ENCODE data around the gene HSPA8.

DNA sequence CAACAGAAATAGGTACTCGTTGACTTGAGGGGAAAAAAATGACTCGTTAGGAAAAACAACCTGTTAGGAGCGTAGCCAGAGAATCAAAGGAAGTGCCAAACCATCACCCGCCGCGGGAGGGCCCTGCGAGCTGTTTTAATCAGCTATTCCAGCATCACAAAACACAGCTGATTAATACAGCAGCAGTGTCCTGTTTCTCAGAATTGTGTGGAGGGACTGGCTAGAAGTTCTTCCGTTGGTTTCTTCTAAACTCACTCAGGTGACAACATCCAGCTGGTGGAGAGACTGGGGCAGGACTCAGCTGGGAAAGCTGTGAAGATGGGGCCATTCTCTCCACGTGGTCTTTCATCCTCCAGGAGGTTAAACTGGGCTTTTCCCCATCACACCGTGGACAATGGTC lies 28.0 kb downstream of the HSPA8 start:
- TF ChIP-seq, protein P1, sequence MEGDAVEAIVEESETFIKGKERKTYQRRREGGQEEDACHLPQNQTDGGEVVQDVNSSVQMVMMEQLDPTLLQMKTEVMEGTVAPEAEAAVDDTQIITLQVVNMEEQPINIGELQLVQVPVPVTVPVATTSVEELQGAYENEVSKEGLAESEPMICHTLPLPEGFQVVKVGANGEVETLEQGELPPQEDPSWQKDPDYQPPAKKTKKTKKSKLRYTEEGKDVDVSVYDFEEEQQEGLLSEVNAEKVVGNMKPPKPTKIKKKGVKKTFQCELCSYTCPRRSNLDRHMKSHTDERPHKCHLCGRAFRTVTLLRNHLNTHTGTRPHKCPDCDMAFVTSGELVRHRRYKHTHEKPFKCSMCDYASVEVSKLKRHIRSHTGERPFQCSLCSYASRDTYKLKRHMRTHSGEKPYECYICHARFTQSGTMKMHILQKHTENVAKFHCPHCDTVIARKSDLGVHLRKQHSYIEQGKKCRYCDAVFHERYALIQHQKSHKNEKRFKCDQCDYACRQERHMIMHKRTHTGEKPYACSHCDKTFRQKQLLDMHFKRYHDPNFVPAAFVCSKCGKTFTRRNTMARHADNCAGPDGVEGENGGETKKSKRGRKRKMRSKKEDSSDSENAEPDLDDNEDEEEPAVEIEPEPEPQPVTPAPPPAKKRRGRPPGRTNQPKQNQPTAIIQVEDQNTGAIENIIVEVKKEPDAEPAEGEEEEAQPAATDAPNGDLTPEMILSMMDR (IDR thresholded peaks at IDR 0.05; ENCODE audit: poor library complexity, severe bottlenecking) = no peak
- no peak for TF ChIP-seq MXI1 (conservative IDR thresholded peaks at IDR 0.05; ENCODE audit: poor library complexity, severe bottlenecking)
- TF ChIP-seq, protein P2, sequence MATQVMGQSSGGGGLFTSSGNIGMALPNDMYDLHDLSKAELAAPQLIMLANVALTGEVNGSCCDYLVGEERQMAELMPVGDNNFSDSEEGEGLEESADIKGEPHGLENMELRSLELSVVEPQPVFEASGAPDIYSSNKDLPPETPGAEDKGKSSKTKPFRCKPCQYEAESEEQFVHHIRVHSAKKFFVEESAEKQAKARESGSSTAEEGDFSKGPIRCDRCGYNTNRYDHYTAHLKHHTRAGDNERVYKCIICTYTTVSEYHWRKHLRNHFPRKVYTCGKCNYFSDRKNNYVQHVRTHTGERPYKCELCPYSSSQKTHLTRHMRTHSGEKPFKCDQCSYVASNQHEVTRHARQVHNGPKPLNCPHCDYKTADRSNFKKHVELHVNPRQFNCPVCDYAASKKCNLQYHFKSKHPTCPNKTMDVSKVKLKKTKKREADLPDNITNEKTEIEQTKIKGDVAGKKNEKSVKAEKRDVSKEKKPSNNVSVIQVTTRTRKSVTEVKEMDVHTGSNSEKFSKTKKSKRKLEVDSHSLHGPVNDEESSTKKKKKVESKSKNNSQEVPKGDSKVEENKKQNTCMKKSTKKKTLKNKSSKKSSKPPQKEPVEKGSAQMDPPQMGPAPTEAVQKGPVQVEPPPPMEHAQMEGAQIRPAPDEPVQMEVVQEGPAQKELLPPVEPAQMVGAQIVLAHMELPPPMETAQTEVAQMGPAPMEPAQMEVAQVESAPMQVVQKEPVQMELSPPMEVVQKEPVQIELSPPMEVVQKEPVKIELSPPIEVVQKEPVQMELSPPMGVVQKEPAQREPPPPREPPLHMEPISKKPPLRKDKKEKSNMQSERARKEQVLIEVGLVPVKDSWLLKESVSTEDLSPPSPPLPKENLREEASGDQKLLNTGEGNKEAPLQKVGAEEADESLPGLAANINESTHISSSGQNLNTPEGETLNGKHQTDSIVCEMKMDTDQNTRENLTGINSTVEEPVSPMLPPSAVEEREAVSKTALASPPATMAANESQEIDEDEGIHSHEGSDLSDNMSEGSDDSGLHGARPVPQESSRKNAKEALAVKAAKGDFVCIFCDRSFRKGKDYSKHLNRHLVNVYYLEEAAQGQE (IDR thresholded peaks at IDR 0.05; ENCODE audit: borderline replicate concordance) = no peak
- TF ChIP-seq POLR2AphosphoS5 (IDR thresholded peaks at IDR 0.05) = no peak
- no peak for TF ChIP-seq EP300 (conservative IDR thresholded peaks at IDR 0.05; ENCODE audit: poor library complexity, severe bottlenecking)
- no peak for TF ChIP-seq EZH2 (IDR thresholded peaks at IDR 0.05; ENCODE audit: borderline replicate concordance, insufficient read depth, low read length, poor library complexity, severe bottlenecking)
- no peak for TF ChIP-seq TAF1 (IDR thresholded peaks at IDR 0.05; ENCODE audit: low read depth)

Data from neural cell (in vitro differentiated cells).